ENCODE results near the gene DSTN. TPM values are rescaled to one million over a fixed set of nuclear protein-coding genes. Genes with fewer than 3 reads are reported as not detected.

The DSTN gene
- total RNA-seq, 1 experiment from 2014 or later = 202 TPM

DNA sequence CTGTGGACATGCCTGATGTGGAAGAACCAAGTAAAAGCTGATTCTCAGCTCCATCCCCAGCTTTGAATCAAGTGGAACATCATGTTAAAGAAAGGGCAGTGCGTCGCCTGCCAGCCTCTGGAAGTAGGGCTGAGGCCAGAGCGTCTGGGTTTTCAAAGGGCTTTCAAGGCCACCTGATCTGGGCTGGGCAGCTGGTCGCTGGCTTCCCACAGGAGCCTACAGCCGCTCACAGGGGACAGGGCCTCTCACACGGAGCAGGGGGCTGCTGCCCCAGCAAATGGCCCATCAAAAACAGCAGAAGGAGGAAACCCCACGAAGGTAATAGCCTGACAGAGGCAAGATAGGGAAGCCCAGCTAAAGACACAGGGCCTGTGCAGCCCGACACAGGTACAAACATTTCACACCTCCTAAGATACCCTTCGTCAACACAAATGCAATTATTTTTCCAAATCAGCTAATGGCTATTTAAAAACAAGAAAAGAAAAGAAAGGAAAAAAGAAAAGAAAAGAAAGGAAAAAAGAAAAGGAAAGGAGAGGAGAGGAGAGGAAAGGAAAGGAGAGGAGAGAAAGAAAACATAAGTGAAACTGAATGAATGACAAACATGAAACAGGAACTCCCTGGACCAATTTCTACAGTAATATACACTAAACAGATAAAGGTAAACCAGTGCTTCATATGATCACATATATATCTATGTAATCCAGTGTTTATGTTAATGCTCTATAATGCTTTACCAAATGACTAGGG lies 87.4 kb downstream of the DSTN start:
- intact Hi-C loops (cut with micrococcal nuclease) = loop anchor here (5.0 kb wide), 1 partner anchor 340 kb away; no protein-coding TSS in a partner anchor
- no TSS peak for BruUV-seq (replicated peaks)
- peaks cover 8 to 10% of the 10 kb centered on the region in 2 experiments; a peak in 1 of 4 replicates for H3K9me3 ChIP-seq (ENCODE audit: control insufficient read depth in 1 of 2, insufficient read depth in 1 of 2, low read depth in 1 of 2, low read length in 2 of 2)
- ChIA-PET RAD21 (ENCODE audit: low non-redundant PET in 1 of 2, low total read pairs in 2 of 2, uncharacterized antibody in 2 of 2, unreplicated experiment in 2 of 2) (no interaction called here), CTCF (no interaction called here), POLR2A (no interaction called here)
- TF ChIP-seq POLR2AphosphoS5 (IDR thresholded peaks at IDR 0.05; ENCODE audit: low read depth, low read length) = no peak
- TF ChIP-seq EZH2 (IDR thresholded peaks at IDR 0.05) = no peak
- TF ChIP-seq RAD21 (IDR thresholded peaks at IDR 0.05; ENCODE audit: low read depth) = no peak
- TF ChIP-seq, protein P1, sequence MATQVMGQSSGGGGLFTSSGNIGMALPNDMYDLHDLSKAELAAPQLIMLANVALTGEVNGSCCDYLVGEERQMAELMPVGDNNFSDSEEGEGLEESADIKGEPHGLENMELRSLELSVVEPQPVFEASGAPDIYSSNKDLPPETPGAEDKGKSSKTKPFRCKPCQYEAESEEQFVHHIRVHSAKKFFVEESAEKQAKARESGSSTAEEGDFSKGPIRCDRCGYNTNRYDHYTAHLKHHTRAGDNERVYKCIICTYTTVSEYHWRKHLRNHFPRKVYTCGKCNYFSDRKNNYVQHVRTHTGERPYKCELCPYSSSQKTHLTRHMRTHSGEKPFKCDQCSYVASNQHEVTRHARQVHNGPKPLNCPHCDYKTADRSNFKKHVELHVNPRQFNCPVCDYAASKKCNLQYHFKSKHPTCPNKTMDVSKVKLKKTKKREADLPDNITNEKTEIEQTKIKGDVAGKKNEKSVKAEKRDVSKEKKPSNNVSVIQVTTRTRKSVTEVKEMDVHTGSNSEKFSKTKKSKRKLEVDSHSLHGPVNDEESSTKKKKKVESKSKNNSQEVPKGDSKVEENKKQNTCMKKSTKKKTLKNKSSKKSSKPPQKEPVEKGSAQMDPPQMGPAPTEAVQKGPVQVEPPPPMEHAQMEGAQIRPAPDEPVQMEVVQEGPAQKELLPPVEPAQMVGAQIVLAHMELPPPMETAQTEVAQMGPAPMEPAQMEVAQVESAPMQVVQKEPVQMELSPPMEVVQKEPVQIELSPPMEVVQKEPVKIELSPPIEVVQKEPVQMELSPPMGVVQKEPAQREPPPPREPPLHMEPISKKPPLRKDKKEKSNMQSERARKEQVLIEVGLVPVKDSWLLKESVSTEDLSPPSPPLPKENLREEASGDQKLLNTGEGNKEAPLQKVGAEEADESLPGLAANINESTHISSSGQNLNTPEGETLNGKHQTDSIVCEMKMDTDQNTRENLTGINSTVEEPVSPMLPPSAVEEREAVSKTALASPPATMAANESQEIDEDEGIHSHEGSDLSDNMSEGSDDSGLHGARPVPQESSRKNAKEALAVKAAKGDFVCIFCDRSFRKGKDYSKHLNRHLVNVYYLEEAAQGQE (IDR thresholded peaks at IDR 0.05; ENCODE audit: low read depth) = no peak
- no peak for TF ChIP-seq YY1 (IDR thresholded peaks at IDR 0.05; ENCODE audit: extremely low read depth, insufficient replicate concordance, low read depth, low read length)
- TF ChIP-seq CEBPB (IDR thresholded peaks at IDR 0.05; ENCODE audit: low read depth) = no peak
- TF ChIP-seq FOSL1 (IDR thresholded peaks at IDR 0.05; ENCODE audit: low read depth) = no peak
- TF ChIP-seq ZFX (IDR thresholded peaks at IDR 0.05) = no peak
- H2AFZ ChIP-seq (ENCODE audit: low read depth, low read length, poor library complexity, severe bottlenecking) = no peak overlapping the region
- H3K4me3 ChIP-seq (replicated peaks in 1 of 2; ENCODE audit: low read depth in 1 of 2, low read length in 2 of 2) = no peak overlapping the region
- DNase-seq (ENCODE audit: low read depth, low spot score) (no peak), ATAC-seq (no peak)
- H4K20me1 ChIP-seq (ENCODE audit: insufficient read depth) = no peaks in the 10 kb centered on the region; the same call in 1 of the 2 replicates
- H3K36me3 ChIP-seq (ENCODE audit: control insufficient read depth in 1 of 2, insufficient read depth in 2 of 2, low read length in 2 of 2) = peaks cover 16 to 35% of the 10 kb centered on the region in 2 experiments
- no peaks in the 10 kb centered on the region for H3K27me3 ChIP-seq (ENCODE audit: insufficient read depth, low read length)
- no peak overlapping the region for H3K4me2 ChIP-seq (ENCODE audit: low read length)
- H3K9ac ChIP-seq (ENCODE audit: low read length) = no peak overlapping the region
- peaks cover 84% of the 10 kb centered on the region for H3K79me2 ChIP-seq (ENCODE audit: insufficient read depth, low read length)
- peaks cover 0 to 18% of the 10 kb centered on the region in 2 experiments; a peak in 2 of 4 replicates for H3K4me1 ChIP-seq (ENCODE audit: control insufficient read depth in 1 of 2, insufficient read depth in 2 of 2, low read length in 2 of 2)
- no peak overlapping the region for H3K27ac ChIP-seq (ENCODE audit: low read depth, low read length)
- H3K9me2 ChIP-seq (ENCODE audit: insufficient read depth) = no peaks in the 10 kb centered on the region
